ENCODE results near the gene RETREG1.
A peak's percentile ranks its signal among the peaks of the same experiment; 100 is the strongest.

RETREG1 gene

GRCh38 chr5:16521521-16522483 is 95.0 kb downstream of the RETREG1 start:
- no peak for DNase-seq

GRCh38 chr5:16520841-16521240 is 96.0 kb downstream of the RETREG1 start:
- no peak for DNase-seq

- no peak for DNase-seq
These were observed 97.4 kb downstream of the RETREG1 start for GRCh38 chr5:16519435-16519834.

GRCh38 chr5:16518606-16519005 is 98.2 kb downstream of the RETREG1 start:
- no peak for DNase-seq

GRCh38 chr5:16515532-16515931 is 101.3 kb downstream of the RETREG1 start:
- no peak for DNase-seq

- DNase-seq, result no peak
These were observed 106.7 kb downstream of the RETREG1 start for GRCh38 chr5:16510098-16510497.

GRCh38 chr5:16508730-16509531 is 107.9 kb downstream of the RETREG1 start:
- DNase-seq, result peak; percentile 56

GRCh38 chr5:16507716-16508115 is 109.1 kb downstream of the RETREG1 start:
- no peak for DNase-seq

- no peak for DNase-seq
These were observed 110.9 kb downstream of the RETREG1 start for GRCh38 chr5:16505904-16506303.

- DNase-seq, result no peak
These were observed 111.5 kb downstream of the RETREG1 start for GRCh38 chr5:16505140-16505891.

- no peak for DNase-seq
These were observed 112.2 kb downstream of the RETREG1 start for GRCh38 chr5:16504571-16504970.

- DNase-seq, result peak; percentile 70
These were observed 113.9 kb downstream of the RETREG1 start for GRCh38 chr5:16502866-16503265.

GRCh38 chr5:16500024-16500423 is 116.8 kb downstream of the RETREG1 start:
- no peak for DNase-seq

- no peak for DNase-seq
These were observed 119.3 kb downstream of the RETREG1 start for GRCh38 chr5:16497546-16497945.

- DNase-seq, result no peak
These were observed 123.5 kb downstream of the RETREG1 start for GRCh38 chr5:16493261-16493660.

GRCh38 chr5:16492398-16493140 is 124.2 kb downstream of the RETREG1 start:
- DNase-seq, result peak; percentile 61

- no peak for DNase-seq
These were observed 125.9 kb downstream of the RETREG1 start for GRCh38 chr5:16490911-16491310.

GRCh38 chr5:16489322-16489791 is 127.4 kb downstream of the RETREG1 start:
- DNase-seq, result peak; percentile 67

GRCh38 chr5:16487456-16487855 is 129.3 kb downstream of the RETREG1 start:
- DNase-seq, result no peak

- DNase-seq, result no peak
These were observed 130.1 kb downstream of the RETREG1 start for GRCh38 chr5:16486711-16487111.

GRCh38 chr5:16485656-16486055 is 131.1 kb downstream of the RETREG1 start:
- DNase-seq, result no peak

- no peak for DNase-seq
These were observed 132.7 kb downstream of the RETREG1 start for GRCh38 chr5:16484081-16484480.
